ENCODE results near the gene CDC42SE1. TPM values are rescaled to one million over a fixed set of nuclear protein-coding genes. Genes with fewer than 3 reads are reported as not detected.
"Not testable (repeated sequence)": the region's sequence is repeated elsewhere in the genome, so short reads cannot be mapped to it uniquely, and the experiment has no call there.

Gene CDC42SE1
- polyA plus RNA-seq, 3 donors: 62.1 to 302 (median 75.7) TPM

- H2AFZ ChIP-seq (ENCODE audit: insufficient read depth, low read depth, low read length, poor library complexity, severe bottlenecking): no peak overlapping the region
- H3K27ac ChIP-seq (ENCODE audit: low read depth in 1 of 2, low read length in 2 of 2): no peak overlapping the region
- no peak for DNase-seq
- WGBS (ENCODE audit: insufficient coverage): no CpG with 5 or more reads among the region's 1 CpG
- Mint-ChIP-seq H3K36me3 (peaks cover 16 to 37% of the 10 kb centered on the region in 2 donors), H3K27me3 (ENCODE audit: low read depth in 3 of 3) (no peaks in the 10 kb centered on the region), H3K9me3 (peaks cover 0 to 2% (median 0%) of the 10 kb centered on the region in 7 donors), H3K4me1 (no peaks in the 10 kb centered on the region), H3K27ac (no peak overlapping the region), H3K4me3 (no peak overlapping the region)
- H3K4me3 ChIP-seq (replicated peaks in 1 of 3; ENCODE audit: low read depth in 2 of 3, low read length in 3 of 3): no peak overlapping the region
- intact Hi-C loops (cut with micrococcal nuclease): loop anchor here in 1 of 2 donors (2.0 kb wide), 1 partner anchor 59 kb away; the partner anchor contains the start of gene TNFAIP8L2
- H3K9me3 ChIP-seq (replicated peaks in 1 of 2; ENCODE audit: control insufficient read depth in 1 of 2, insufficient read depth in 1 of 2, low read length in 2 of 2): no peaks in the 10 kb centered on the region
- H3K79me2 ChIP-seq (ENCODE audit: insufficient read depth, low read length): no peaks in the 10 kb centered on the region
- no peaks in the 10 kb centered on the region for H3K27me3 ChIP-seq (ENCODE audit: control insufficient read depth in 2 of 2, insufficient read depth in 2 of 2, low read length in 2 of 2)
- TF ChIP-seq CTCF (IDR thresholded peaks at IDR 0.05): no peak
- H3K36me3 ChIP-seq (replicated peaks in 1 of 2; ENCODE audit: control insufficient read depth in 1 of 2, insufficient read depth in 2 of 2, low read length in 2 of 2): peaks cover 0 to 20% of the 10 kb centered on the region in 2 donors
- H3K9ac ChIP-seq (ENCODE audit: insufficient read depth, low read length, poor library complexity, severe bottlenecking): no peak overlapping the region
- no peaks in the 10 kb centered on the region for H4K20me1 ChIP-seq (ENCODE audit: insufficient read depth, low read length)
- H3K4me1 ChIP-seq (ENCODE audit: control insufficient read depth in 1 of 2, insufficient read depth in 2 of 2, low read length in 2 of 2): no peaks in the 10 kb centered on the region
- no peak overlapping the region for H3K4me2 ChIP-seq (replicated peaks; ENCODE audit: extremely low read depth, low read length, poor library complexity, severe bottlenecking)
Measured at GRCh38 chr1:151098126-151098525, 38.7 kb upstream of the CDC42SE1 start.

- H3K4me1 ChIP-seq (ENCODE audit: control insufficient read depth in 1 of 2, insufficient read depth in 2 of 2, low read length in 2 of 2); intact Hi-C loops (cut with micrococcal nuclease); H3K4me1 Mint-ChIP-seq; H3K9ac ChIP-seq (ENCODE audit: insufficient read depth, low read length, poor library complexity, severe bottlenecking); H3K4me3 Mint-ChIP-seq; H3K27ac ChIP-seq (ENCODE audit: low read depth in 1 of 2, low read length in 2 of 2); H3K4me2 ChIP-seq (replicated peaks; ENCODE audit: extremely low read depth, low read length, poor library complexity, severe bottlenecking); H3K27me3 Mint-ChIP-seq (ENCODE audit: low read depth in 3 of 3); DNase-seq; H3K4me3 ChIP-seq (replicated peaks in 1 of 3; ENCODE audit: low read depth in 2 of 3, low read length in 3 of 3); H3K9me3 Mint-ChIP-seq; H3K9me3 ChIP-seq (replicated peaks in 1 of 2; ENCODE audit: control insufficient read depth in 1 of 2, insufficient read depth in 1 of 2, low read length in 2 of 2); H2AFZ ChIP-seq (ENCODE audit: insufficient read depth, low read depth, low read length, poor library complexity, severe bottlenecking); H4K20me1 ChIP-seq (ENCODE audit: insufficient read depth, low read length); H3K27ac Mint-ChIP-seq; H3K79me2 ChIP-seq (ENCODE audit: insufficient read depth, low read length); H3K27me3 ChIP-seq (ENCODE audit: control insufficient read depth in 2 of 2, insufficient read depth in 2 of 2, low read length in 2 of 2): not testable (repeated sequence)
- WGBS (ENCODE audit: insufficient coverage): 82% methylated on average over 5 of the region's 6 CpGs
- H3K36me3 ChIP-seq (replicated peaks in 1 of 2; ENCODE audit: control insufficient read depth in 1 of 2, insufficient read depth in 2 of 2, low read length in 2 of 2): peaks cover 0 to 24% of the 10 kb centered on the region in 2 donors
- peaks cover 21 to 39% of the 10 kb centered on the region in 2 donors for H3K36me3 Mint-ChIP-seq
Measured at GRCh38 chr1:151097426-151097825, 38.0 kb upstream of the CDC42SE1 start.
